DMS 273 treated with DMSO at 0.1 percent for 48 hours (cell line): ENCODE measurements around the gene SETD1A.

Experiments used
- DNase-seq: peaks from one replicate; lab custom pipeline; 2025; lab: John Stamatoyannopoulos, UW

The SETD1A gene

GRCh38 chr16:30982548-30983288 is 25.2 kb downstream of the SETD1A start:
- no peak for DNase-seq

DNA sequence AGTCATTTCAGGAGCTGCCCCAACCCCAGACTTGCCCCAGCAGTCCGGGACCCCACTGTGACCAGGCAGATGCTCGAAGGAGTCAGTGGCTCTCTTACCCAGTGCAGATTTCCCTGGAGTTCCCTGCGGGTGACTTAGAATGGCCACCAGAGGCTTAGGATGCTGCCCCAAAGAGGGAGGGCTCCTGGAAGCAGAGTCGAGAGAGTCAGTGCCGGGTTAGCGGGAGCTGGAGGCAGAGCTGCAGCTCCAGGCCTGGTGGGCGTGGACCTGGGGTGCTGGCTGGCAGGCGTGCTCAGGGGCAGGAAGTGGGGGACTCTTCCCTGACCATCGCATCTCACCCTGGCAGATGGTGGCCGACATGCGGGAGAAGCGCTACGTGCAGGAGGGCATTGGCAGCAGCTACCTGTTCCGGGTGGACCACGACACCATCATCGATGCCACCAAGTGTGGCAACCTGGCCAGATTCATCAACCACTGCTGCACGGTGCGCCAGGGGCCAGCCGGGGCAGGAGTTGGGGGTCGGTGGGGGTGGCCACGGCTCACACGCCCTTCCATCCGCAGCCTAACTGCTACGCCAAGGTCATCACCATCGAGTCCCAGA is 25.8 kb downstream of the SETD1A start:
- DNase-seq = no peak

DNA sequence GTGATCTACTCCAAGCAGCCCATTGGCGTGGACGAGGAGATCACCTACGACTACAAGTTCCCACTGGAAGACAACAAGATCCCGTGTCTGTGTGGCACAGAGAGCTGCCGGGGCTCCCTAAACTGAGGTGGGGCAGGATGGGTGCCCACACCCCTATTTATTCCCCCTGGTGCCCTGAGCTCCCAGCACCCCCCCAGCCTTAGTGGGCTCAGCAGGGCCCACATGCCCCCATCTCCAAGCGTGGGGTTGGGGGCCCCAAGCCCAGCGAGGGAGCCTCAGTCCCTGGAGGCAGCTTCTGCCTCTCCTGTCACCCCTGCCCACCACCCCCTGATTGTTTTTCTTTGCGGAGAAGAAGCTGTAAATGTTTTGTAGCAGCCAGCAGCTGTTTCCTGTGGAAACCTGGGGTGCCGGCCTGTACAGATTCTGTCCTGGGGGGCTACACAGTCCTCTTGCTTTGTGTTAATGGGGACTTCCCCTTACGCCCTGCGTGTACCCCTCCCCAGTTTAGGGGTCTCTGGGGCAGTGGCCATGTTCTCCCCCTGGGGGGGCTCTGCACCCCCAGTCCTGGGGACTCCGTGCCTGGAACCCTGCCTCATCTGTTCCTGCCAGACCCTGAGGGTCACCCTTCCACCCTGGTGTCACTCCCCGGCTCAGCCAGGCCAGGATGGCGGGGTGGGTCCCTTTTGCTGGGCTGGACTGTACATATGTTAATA is 26.5 kb downstream of the SETD1A start:
- no peak for DNase-seq

DNA sequence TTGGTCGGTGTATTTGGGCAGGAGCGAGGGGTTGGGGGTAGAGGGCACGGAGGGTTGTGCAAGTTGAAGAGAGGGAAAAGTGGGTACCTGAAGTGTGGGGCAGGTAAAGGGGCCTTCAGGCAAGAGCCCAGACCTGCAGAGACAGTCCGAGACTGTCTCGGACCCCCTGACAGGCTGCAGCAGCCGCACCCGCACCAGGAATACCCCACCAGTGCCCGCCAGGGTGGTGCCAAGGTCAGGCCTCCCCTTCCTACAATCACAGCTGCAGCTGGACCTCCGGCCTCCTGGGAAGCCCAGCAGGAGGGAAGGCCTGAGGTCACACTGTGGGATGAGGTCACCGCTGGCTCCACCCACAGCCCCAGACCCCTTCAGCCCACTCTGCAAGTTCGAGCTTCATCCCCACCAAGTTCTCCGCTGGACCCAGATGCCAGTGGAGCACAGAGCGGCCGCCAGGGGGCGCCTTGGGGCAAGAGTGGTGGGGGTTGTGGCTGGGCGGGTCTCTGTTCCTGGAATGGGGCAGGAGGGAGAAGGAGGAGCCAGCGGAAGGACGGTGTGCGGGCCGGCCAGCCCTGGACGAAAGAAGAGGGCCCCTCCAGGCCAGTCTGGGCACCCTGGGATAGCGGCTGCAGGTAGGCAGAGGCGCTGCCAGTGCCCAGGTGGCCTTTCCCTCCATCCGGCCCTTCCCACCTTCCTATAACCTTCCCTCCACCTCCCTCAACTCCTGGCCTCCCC is 27.3 kb downstream of the SETD1A start, which contains the start of gene HSD3B7:
Gene HSD3B7 (plus strand): TSS at position 539 of the 732 bp plus-strand sequence. CDS start 452 bp downstream, outside the sequence.
- DNase-seq = peak; percentile 42

- peak; percentile 41 for DNase-seq
These were observed 28.0 kb downstream of the SETD1A start for GRCh38 chr16:30985401-30986128.

GRCh38 chr16:30986129-30986991 is 28.8 kb downstream of the SETD1A start:
- no peak for DNase-seq

GRCh38 chr16:30987581-30988190 is 30.1 kb downstream of the SETD1A start:
- no peak for DNase-seq

- DNase-seq = no peak
These were observed 32.0 kb downstream of the SETD1A start for GRCh38 chr16:30989469-30990047.

- no peak for DNase-seq
These were observed 32.6 kb downstream of the SETD1A start for GRCh38 chr16:30990105-30990504.

DNA sequence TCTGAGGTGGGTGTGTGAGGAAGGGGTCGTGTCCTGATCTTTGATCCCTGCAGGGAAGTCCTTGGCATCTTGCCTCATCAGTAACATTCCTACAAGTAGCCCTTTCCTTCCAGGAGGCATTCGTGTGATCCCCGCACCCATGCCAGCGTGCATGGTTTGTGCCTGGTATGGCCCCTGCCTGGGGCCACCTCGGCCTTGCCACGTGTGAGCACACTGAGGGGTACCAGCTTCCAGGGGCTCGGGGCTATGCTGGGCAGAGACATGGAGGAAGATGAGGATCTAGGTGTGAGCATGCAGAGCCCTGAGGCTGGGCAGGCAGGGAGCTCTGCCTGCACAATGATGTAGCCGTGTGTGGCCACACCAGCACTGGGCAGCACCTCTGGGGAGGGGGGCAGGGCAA is 33.5 kb downstream of the SETD1A start:
- DNase-seq = no peak

DNA sequence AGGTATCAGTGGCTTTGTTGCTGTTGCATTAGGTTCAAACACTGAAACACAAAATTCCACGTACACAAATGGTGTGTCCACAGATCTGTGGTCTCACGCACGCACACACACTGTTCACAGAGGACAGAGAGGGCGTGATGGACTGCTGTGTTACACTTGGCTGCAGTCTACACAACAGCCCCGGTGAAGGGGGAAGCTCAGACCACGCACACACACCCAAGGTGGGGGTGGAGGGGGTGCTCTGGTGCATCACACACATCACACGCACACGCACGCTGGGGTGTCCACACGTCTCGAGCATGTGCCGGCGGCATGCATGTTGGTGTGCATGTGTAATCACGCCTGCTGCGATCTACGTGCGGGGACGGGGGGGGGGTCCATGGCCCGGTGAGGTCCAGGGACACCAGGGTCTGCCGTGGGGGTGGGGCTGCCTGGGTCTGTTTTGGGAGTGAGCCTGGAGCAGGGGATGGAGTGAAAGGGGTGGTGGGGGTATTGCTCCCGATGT is 34.8 kb downstream of the SETD1A start:
- DNase-seq = no peak

DNA sequence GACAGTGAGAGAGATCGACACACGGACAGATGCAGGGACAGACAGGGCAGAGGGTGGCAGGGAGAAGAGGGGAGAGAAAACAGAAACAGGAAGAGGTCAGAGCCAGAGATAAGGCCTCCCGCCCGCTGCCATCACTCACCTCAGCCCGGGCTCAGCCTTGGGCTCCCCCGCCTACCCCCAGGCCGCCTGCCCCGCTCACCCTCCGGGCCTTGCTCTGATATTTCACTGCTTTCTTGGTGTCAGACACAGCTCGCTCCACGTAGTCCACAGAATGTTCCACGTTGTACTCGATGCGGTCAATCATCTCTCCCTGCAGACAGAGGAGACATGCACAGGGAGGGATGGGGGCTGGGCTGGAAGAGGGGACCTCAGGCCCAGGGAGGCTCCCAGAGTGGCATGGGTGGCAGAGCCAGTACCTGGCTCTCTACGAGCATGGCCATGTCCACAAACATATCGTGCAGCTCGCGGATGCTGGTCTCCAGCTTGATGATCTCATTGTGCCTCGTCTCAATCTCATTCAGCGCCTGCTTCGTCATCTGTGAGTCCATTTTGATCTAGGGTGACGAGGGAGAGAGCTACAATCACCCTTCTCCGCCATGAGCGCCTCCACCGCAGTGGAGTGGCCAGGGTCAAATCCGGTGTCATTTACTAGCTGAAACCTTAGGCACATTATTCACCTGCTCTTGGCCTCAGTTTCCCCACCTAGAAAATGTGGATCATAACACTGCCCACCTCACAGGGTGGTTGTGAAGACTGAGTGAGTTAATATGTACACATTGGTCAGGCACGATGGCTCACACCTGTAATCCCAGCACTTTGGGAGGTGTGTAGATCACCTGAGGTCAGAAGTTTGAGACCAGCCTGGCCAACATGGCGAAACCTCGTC is 35.6 kb downstream of the SETD1A start:
- DNase-seq = no peak

GRCh38 chr16:30995927-30996323 is 38.4 kb downstream of the SETD1A start:
- no peak for DNase-seq

DNA sequence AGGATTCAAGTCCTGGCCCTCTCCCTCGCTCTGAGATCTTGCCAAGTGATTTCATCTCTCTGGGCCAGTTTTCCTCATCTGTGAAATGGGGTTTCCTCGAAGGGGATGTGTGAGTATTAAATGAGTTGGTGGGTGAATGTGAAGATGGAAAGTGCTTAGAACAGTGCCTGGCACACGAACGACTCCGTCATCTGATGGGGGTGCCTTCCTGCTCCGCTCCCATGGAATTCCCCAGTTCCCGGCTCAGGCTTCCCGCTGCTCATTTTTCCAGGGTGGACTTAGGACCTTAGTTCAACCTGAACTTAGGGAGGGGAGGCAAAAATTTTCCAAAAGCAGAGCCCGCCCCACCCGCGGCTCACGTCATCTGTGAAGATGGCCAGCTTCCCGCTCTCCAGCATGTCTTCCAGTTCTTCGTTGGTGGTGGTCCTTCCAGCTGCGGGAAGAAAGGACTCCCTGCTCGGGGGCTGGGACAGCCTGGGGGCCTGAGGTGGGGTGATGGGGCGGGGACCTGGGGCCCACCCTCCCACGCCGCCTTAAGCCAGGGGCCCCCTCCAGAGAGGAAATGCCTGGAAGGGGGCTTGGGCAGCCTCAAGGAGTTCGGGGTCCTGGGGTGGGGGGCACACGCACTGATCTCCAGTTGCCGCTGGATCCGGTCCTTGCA is 38.9 kb downstream of the SETD1A start:
- no peak for DNase-seq

DNA sequence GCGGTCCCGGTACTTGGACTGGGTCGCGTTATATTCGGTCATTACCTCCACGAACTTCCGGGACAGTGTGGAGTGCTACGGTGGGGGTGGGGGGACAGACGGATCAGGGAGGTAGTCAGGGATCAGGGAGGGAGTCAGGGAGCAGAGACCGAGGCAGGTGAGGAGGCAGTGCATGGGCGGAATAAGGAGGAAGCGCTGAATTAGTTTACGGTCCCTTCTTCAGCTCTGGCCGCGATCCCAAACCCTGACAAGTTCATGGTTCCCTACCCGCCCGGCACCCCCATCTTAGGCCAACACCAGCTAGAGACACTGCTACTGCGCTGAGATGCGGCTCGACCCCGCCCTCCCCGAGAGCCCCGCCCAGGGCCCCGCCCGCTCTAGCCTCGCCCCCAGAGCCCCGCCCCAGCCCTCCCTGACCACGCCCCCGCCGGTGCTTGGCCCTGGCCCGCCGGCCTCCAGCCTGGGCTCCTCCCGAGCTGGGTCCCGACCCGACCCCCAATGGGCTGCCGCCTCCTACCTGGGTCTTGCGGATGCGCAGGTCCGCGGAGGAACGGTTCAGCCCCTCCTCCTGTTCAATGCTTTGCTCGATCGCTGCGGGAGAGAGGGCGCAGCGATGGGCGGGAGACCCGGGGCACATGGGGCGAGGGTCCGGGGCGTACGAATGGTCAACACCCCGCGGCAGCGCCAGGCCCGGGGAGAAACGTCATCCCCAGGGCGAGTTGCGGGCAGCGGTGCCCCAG is 39.6 kb downstream of the SETD1A start:
- no peak for DNase-seq

GRCh38 chr16:30997725-30998711 is 40.5 kb downstream of the SETD1A start:
- DNase-seq = no peak
